ENCODE data around the gene UXS1.
"Not testable (repeated sequence)": the region's sequence is repeated elsewhere in the genome, so short reads cannot be mapped to it uniquely, and the experiment has no call there.

Gene UXS1

DNA sequence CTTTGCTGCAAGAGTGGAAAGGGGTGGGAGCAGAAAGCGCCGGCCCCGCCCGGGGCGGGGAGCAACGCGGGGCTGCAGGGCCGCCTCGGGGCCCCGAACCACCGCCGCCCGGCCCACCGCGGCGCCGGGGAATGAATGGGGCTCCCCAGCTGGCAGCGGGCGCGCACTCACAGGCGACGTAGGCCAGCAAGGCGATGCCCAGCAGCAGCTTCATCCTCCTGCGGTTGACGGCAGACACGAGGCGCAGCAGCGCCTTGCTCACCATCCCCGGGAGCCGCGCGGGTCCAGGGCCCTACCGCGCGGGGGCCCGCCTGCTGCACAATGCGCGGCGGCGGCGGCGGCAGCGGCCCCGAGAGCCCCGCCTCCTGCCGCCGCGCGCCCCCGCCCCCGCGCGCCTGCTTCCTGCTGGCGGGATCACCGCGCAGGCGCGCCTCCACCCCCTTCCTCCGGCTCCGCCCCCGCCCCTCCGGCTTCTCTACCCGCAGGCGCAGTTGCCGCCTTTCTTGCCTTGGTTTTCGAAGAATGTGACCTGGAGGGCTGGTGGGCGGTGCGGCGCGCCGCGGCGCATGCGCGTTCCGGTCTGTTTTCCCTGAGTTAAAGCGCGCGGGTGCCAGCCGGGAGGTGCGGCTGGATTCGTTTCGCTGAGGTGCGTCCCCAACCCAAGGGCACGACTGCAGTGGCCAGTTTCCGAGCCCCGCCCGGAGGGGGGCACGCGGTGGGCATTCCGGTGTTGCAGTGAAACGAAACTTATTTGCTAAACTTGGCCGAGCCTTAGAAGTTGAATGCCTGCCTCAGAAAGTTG lies at the start of gene UXS1:
Gene UXS1 (minus strand): TSS at position 325 of the 802 bp plus-strand sequence. CDS start 60 bp downstream, at position 265.
- peak; percentile 99 for DNase-seq

DNA sequence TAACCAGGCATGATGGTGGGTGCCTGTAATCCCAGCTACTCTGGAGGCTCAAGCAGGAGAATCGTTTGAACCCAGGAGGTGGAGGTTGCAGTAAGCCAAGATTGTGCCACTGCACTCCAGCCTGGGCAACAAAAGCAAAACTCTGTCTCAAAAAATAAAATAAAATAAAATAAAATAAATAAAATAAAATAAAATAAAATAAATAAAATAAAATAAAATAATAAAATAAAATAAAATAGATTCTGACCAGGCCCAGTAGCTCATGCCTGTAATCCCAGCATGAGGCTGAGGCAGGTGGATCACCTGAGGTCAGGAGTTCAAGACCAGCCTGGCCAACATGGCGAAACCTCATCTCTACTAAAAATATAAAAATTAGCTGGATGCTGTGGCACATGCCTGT lies 45.4 kb upstream of the UXS1 start:
- DNase-seq = not testable (repeated sequence)

DNA sequence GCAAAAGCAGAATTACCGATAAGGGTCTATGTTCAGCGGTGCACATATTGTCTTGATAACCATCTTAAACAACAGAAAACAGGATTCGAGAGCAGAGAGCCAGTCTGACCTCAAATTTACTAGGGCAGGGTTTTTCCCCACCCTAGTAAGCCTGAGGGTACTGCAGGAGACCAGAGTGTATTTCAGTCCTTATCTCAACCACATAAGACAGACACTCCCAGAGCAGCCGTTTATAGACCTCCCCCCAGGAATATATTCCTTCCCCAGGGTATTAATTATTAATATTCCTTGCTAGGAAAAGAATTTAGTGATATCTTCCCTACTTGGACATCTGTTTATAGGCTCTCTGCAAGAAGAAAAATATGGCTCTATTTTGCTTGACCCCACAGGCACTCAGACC lies 41.3 kb upstream of the UXS1 start:
- not testable (repeated sequence) for DNase-seq

DNA sequence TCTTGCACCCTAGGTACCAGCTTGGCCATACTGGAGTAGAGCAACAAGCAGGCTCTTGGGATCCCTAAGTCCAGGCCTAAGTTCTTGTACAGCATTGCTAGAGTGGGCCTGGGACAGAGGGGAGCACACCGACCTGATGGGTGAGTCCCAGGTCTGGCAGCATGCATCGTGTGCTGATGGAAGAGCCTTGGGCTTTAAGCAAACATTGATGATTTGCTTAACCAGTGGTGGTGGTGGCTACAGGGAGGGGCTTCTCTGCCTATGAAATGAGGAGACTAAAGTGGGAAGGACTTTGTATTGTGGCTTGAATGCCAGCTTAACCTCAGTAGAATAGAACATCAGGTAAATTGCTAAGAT lies 39.2 kb upstream of the UXS1 start:
- no peak for DNase-seq

GRCh38 chr2:106232638-106233349 lies 38.7 kb upstream of the UXS1 start:
- DNase-seq = no peak

- no peak for DNase-seq
Observed at GRCh38 chr2:106223347-106223746, 29.2 kb upstream of the UXS1 start.

- DNase-seq = not testable (repeated sequence)
Observed at GRCh38 chr2:106222057-106222456, 28.0 kb upstream of the UXS1 start.

- DNase-seq = no peak
Observed at GRCh38 chr2:106219813-106220212, 25.7 kb upstream of the UXS1 start.

DNA sequence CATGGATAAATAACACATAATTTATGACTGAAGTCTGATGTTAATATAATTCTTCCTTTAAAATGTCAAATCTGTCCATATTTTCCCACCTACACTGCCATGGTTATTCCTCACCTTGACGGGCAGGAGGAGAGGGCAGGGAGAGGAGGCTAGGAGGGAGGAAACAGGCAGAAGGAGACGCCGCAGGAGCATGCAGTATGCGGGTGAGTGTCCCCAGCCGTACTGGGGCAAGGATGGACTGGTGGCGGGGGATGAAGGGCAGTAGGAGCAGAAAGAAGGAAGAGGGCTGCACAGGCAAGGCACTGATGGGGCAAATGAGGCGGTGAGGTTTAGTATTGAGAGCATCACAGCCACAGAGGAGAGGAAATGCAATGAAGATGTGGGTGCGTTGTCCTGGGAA lies 25.1 kb upstream of the UXS1 start:
- DNase-seq = not testable (repeated sequence)

DNA sequence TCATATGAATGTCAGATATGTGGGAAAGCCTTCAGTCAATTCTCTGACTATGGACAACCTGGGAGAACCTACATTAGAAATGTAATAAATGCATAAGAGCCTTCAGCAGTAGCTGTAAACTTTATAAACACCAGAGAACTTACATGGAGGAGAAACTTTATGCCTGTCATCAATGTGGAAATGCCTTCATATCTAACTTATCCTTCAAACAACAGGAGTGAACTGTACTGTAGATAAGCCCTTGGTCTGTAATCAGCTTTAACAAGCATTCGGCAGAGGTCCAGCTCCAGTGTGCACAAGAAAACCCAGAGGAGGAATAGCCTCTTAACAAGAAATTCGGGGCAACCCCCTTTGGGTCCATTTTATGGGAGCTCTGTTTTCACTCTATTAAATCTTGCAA lies 14.8 kb upstream of the UXS1 start:
- DNase-seq = no peak

- no peak for DNase-seq
Observed at GRCh38 chr2:106208399-106208798, 14.3 kb upstream of the UXS1 start.

- no peak for DNase-seq
Observed at GRCh38 chr2:106207246-106207645, 13.1 kb upstream of the UXS1 start.

DNA sequence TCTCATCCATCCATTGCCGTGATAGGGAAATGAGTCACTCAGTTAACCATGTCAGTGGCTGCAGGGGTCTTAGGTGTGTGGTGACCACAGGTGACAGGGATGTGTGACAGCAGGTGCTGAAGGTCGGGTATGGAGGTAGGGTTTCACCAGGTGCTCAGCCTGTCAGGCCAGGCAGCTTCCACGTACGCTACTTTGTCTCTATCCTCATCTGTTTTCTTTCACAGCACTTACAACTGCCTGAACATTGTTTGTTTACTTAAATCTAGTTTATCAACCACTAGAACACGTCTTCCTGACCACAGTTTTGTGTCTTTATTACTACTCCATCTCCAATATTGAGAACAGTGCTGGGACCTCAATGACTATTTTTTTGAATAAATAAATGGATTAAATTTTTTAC lies 11.4 kb upstream of the UXS1 start:
- DNase-seq = no peak

DNA sequence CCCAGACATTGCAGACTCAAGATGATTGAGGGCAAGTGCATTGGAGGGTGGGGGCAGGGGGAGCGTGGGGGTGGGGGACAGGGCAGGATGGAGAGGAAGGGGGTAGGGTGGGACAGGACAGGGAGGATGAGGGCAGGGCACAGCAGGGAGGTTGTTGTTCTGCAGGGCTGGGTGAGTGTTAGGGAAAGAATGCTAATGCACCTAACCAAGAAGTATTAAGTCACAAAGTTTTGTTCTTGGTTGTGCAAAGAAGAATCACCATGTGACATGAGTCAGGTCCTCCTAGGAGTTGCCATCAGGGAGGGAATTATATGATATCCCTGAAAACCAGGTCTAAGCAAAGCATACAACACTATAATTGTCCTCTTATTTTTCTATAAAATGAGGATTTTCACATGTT lies 10.4 kb upstream of the UXS1 start:
- DNase-seq = not testable (repeated sequence)

DNA sequence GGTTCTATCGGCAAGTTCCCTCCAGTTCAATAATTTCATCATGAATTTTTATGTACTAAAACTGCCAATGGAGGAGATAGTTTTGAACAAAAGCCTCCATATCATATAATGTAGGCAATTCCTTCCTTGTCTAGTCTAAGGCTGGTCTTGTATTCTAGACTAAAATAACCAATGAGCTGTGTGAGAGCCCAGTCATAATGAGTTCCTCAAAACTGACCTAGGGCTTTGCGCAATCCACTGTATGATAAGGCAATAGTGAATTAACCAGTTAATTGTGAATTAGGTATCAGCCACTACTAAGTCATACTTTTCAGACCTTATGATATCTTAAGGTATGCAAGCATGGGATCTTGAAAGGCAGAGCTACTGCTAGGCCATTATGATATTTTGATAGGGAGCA lies 7.6 kb upstream of the UXS1 start:
- DNase-seq = no peak

DNA sequence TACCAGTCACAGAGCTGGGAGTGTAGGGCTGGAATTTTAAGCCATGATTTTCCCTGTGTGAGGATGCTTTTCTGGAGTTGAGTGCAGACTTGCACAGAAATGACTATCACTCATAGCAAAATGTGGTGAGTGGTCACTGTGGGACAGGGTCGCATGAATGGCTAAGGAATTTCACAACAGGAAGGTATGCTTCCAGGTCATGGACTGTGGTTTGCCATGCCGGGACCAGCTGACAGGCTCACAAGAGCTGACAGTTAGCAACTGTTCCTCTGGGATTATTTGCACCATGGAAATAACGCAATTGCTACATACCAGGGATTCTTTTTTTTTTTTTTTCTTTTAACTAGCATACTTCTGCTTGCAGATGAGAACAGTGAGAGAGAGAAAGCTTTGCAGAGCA lies 3.8 kb upstream of the UXS1 start:
- DNase-seq = no peak

DNA sequence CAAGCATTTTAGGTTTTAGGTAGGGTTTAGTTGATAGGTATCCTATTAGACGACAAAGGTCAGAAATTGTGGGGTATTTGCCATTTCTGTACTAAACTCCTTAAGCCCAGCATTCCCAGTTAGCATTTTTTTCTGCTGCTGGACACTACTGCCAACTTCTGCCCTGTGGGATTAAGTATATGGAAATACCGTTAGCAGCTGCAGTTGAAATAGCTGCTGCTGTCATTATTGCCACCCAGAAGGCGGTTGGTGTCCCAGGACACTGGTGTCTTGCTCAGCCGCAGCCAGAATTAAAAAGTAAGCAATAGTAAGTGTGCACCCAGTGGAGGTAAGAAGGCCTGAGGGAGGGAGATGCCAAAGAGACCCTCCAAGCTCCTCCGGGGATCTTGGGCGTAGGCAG lies 1.9 kb upstream of the UXS1 start:
- no peak for DNase-seq

DNA sequence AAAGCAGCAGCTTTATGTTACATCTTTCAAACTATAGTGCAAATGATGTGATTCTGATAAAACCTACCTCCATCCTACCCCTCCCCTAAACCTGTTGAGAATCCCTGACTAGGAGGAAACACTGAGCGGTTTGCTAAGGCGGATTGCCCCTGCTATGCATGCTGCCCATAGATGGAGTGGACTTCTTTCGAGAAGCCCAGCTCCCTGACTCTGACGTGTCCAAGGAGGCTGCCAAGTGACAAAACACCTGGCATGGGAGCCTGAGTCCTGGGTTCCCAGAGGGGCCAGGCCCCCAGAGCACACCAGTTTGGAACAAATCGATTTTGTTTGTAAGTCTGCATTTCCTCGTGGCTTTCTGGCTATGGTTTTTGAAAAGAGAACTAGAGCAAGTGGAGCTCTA lies 1.4 kb upstream of the UXS1 start:
- DNase-seq = no peak

DNA sequence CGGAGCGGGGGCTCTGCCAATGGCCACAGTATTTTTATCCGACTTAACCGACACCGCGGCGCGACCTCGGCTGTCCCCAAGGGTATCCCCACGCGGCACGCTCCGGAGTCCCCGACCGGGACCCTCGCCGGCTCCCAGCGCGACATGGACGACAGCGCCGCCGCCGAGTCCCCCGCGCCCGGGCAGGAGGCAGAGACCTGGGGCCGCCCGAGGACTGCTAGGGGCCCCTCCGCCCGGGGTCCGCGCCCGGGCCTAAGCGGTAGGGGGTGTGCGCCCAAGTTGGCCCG lies 468 bp downstream of the UXS1 start:
- DNase-seq = no peak

- peak; percentile 59 for DNase-seq
Observed at GRCh38 chr2:106192752-106193689, 1.1 kb downstream of the UXS1 start.

DNA sequence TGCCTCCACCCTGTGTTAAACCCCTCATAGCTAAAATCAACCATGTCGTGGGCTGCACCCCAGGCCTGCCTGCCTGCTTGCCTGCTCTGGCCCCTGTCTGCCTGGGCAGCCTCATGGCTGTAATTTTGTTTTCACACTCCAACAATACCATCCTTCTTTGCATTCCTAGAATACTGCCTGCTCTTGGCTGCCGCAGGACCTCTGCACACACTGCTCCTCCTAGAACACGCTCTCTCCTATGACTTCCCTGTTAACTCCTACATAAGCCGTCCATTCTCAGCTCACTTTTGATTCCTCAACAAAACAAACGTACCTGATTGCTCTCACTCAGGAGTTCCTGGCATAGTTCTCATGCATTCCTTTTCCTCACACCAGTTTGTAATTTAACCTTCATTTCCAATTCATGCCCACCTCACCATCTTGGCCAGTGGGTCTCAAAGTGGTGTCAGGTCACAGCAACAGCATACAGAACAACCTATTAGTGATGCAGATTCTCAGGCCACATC lies 2.5 kb downstream of the UXS1 start:
- DNase-seq = no peak

DNA sequence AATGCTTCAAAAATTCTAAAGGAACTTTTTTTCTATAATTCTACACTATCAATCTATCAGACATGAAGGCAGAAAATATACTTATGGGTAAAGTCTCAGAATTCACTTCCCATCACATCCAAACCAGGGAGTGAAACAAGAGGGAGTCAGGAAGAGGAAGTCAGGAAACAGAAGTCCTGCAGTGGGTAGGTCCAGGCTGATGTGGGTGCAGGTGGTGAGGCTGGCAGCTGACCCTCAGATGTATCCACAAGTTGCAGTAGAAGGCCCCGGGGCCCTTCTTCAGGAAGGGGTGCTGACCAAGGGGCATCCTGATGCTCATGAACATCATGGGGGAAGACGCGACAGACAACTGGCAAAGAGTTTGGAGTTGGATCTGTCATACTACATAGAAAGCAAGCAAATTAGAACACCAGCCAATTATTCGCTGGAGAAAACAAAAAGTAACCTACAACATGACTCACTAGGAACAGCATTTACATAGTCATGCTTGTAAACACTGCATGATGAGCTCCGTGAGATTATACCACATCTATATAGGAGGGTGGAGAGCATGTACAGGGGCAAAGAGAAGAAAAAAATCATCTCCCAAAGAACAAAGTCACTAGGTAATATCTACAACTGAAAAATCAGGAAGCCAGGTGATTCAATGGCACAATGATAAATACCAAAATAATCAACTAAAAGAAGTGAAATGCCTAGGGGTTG lies 4.2 kb downstream of the UXS1 start:
- DNase-seq = no peak

GRCh38 chr2:106189325-106189724 lies 4.8 kb downstream of the UXS1 start:
- no peak for DNase-seq

Measured in left hindlimb (tissue), 1 donor.